A549 (cell line): ENCODE measurements around the gene TMEM244. TPM values are rescaled to one million over a fixed set of nuclear protein-coding genes. Genes with fewer than 3 reads are reported as not detected.

Experiments
- ATAC-seq, 2 experiments: fragments of 200-7000 bp in 1 of 2; fragments of >200 bp in 1 of 2; cut with Nextera tagmentation in 1 of 2; cut with Tn5 transposase in 1 of 2; 3 replicates each; pipeline versions ENCODE4 v1.8.0 to v1.9.1; 2018 to 2020; ENCODE audit warnings: mild to moderate bottlenecking in 1 of 2, moderate library complexity in 1 of 2
- CTCF ChIA-PET: fragments of 300-600 bp; sonication (Branson Sonifier 250); formaldehyde crosslinking; extraction: SDS; loops from one replicate; lab custom pipeline; 2021; ENCODE audit warnings: antibody characterized with exemption, inconsistent platforms; lab: Yijun Ruan, JAX
- POLR2A ChIA-PET: fragments of 350-600 bp; formaldehyde crosslinking; extraction: SDS; loops from one replicate; lab custom pipeline; 2021; ENCODE audit warnings: antibody characterized with exemption, inconsistent platforms; lab: Yijun Ruan, JAX
- DNase-seq, 2 experiments: peaks; one replicate each; pipeline versions ENCODE4 v3.0.0 to v3.0.0-alpha.2; 2011 to 2016; ENCODE audit warnings: low read depth in 1 of 2, low spot score in 1 of 2
- FAIRE-seq: peaks from 2 replicates; lab custom pipeline; 2011; peaks lifted over from hg19 to GRCh38; lab: Jason Lieb, UNC
- H3K27ac ChIP-seq, 2 experiments: fragments of >200 bp; sonication (Bioruptor Twin); formaldehyde crosslinking; 3 replicates each; pipeline ENCODE4 v1.5.1; 2016 to 2017
- H3K4me1 ChIP-seq: fragments of >200 bp; sonication (Bioruptor Twin); formaldehyde crosslinking; 3 replicates; pipeline ENCODE4 v1.6.1; 2016
- H3K4me2 ChIP-seq: fragments of >200 bp; sonication (Bioruptor Twin); formaldehyde crosslinking; 3 replicates; pipeline ENCODE4 v1.6.1; 2016
- H3K4me3 ChIP-seq: fragments of >200 bp; sonication (Bioruptor Twin); formaldehyde crosslinking; 3 replicates; pipeline ENCODE4 v1.5.1; 2016
- H3K9me3 ChIP-seq: fragments of >200 bp; sonication (Bioruptor Twin); formaldehyde crosslinking; 3 replicates; pipeline ENCODE4 v1.6.1; 2016
- CBX2 ChIP-seq: fragments of 200-600 bp; sonication (generic); IDR thresholded peaks from 2 replicates; pipeline ENCODE4 v1.6.1; 2016; ENCODE audit warnings: low read depth, mild to moderate bottlenecking, borderline replicate concordance
- CBX8 ChIP-seq: fragments of 200-600 bp; sonication (generic); IDR thresholded peaks from 2 replicates; pipeline ENCODE4 v1.6.1; 2016
- CEBPB ChIP-seq, 2 experiments: fragments of >200 bp in 1 of 2; sonication (Bioruptor Twin) in 1 of 2; formaldehyde crosslinking in 1 of 2; IDR thresholded peaks; 2 replicates each; pipeline ENCODE4 v1.6.1; 2012 to 2016
- CHD2 ChIP-seq: fragments of 150-350 bp; IDR thresholded peaks from 2 replicates; pipeline ENCODE4 v1.6.1; 2014; ENCODE audit warnings: low read length; ENCODE audit not compliant: partially characterized antibody
- CHD4 ChIP-seq: fragments of 200-600 bp; sonication (generic); IDR thresholded peaks from 2 replicates; pipeline ENCODE4 v1.6.1; 2016; ENCODE audit warnings: antibody characterized with exemption, mild to moderate bottlenecking, borderline replicate concordance
- EHMT2 ChIP-seq: fragments of 200-600 bp; sonication (generic); IDR thresholded peaks from 2 replicates; pipeline ENCODE4 v1.6.1; 2016; ENCODE audit warnings: antibody characterized with exemption, low read depth, mild to moderate bottlenecking, moderate library complexity
- FOSB ChIP-seq: fragments of 250-450 bp; sonication (Bioruptor Pico); IDR thresholded peaks from 2 replicates; pipeline ENCODE4 v1.5.0; 2020; ENCODE audit warnings: mild to moderate bottlenecking, moderate library complexity
- GATA3 ChIP-seq: IDR thresholded peaks from 2 replicates; pipeline ENCODE4 v1.6.1; 2012; ENCODE audit warnings: borderline replicate concordance
- HDAC2 ChIP-seq: fragments of 200-600 bp; sonication (generic); IDR thresholded peaks from 2 replicates; pipeline ENCODE4 v1.6.1; 2016
- HOXA7 ChIP-seq: fragments of 250-450 bp; sonication (Bioruptor Pico); IDR thresholded peaks from 2 replicates; pipeline ENCODE4 v1.5.0; 2020; ENCODE audit warnings: mild to moderate bottlenecking, moderate library complexity
- HOXB5 ChIP-seq: fragments of 250-450 bp; sonication (Bioruptor Pico); IDR thresholded peaks from 2 replicates; pipeline ENCODE4 v1.5.0; 2020; ENCODE audit warnings: mild to moderate bottlenecking, moderate library complexity
- MAFK ChIP-seq: fragments of 450-650 bp; IDR thresholded peaks from 2 replicates; pipeline ENCODE4 v1.6.1; 2014; ENCODE audit not compliant: partially characterized antibody
- MAZ ChIP-seq: fragments of 150-350 bp; IDR thresholded peaks from 2 replicates; pipeline ENCODE4 v1.6.1; 2014; ENCODE audit warnings: antibody characterized with exemption, low read depth, low read length, borderline replicate concordance
- NPAS2 ChIP-seq: fragments of 250-450 bp; sonication (Bioruptor Pico); IDR thresholded peaks from 2 replicates; pipeline ENCODE4 v1.8.0; 2022; ENCODE audit warnings: mild to moderate bottlenecking, moderate library complexity, borderline replicate concordance
- RARB ChIP-seq: fragments of 250-450 bp; sonication (Bioruptor Pico); IDR thresholded peaks from 2 replicates; pipeline ENCODE4 v1.8.0; 2021; ENCODE audit warnings: mild to moderate bottlenecking, moderate library complexity
- REST ChIP-seq: fragments of 200-600 bp; sonication (generic); IDR thresholded peaks from 2 replicates; pipeline ENCODE4 v1.6.1; 2016; ENCODE audit warnings: antibody characterized with exemption, mild to moderate bottlenecking, moderate library complexity
- SREBF2 ChIP-seq: fragments of 450-650 bp; IDR thresholded peaks from 2 replicates; pipeline ENCODE4 v1.6.1; 2014; ENCODE audit warnings: mild to moderate bottlenecking, moderate library complexity
- TFCP2L1 ChIP-seq: fragments of 250-450 bp; sonication (Bioruptor Pico); IDR thresholded peaks from 2 replicates; pipeline ENCODE4 v1.5.0; 2021; ENCODE audit warnings: mild to moderate bottlenecking
- TP53 ChIP-seq: fragments of 250-450 bp; sonication (Bioruptor Pico); IDR thresholded peaks from 2 replicates; pipeline ENCODE4 v1.5.0; 2021; ENCODE audit warnings: mild to moderate bottlenecking, moderate library complexity
- ZC3H11A ChIP-seq: fragments of 450-650 bp; IDR thresholded peaks from 2 replicates; pipeline ENCODE4 v1.6.1; 2014; ENCODE audit warnings: antibody characterized with exemption, mild to moderate bottlenecking
- ZSCAN20 ChIP-seq: fragments of 250-450 bp; sonication (Bioruptor Pico); IDR thresholded peaks from 2 replicates; pipeline ENCODE4 v1.8.0; 2022; ENCODE audit warnings: mild to moderate bottlenecking, moderate library complexity
- WGBS: methylation state at CpG from one replicate; pipeline ENCODE4 v1.1.6; 2017; ENCODE audit errors: missing lambda C conversion rate; 5-methylcytosine and 5-hydroxymethylcytosine counted together
- polyA plus RNA-seq, 4 experiments: library from polyadenylated mRNA; depleted of rRNA in 3 of 4; stranded (reverse); fragments of >200 nt; fragmentation: RNase III in 1 of 4; extraction: RNeasy Plus Mini Kit Qiagen cat#74134 plus additional on column Dnase treatment in 1 of 4; gene quantifications; 2 replicates in 3 of 4; 3 replicates in 1 of 4; pipeline ENCODE4 v1.2.3, GENCODE V29; 2011 to 2017

The TMEM244 gene
- polyA plus RNA-seq, 2 of the 4 experiments (the other 2 are of a cell fraction) = not detected

GRCh38 chr6:129875610-129876520, 14.8 kb upstream of the TMEM244 start:
- no peak overlapping the region for H3K4me2 ChIP-seq
- FAIRE-seq (no peak), ATAC-seq (no peak)
- no peaks in the 10 kb centered on the region for H3K9me3 ChIP-seq
- WGBS = 33% methylated on average over 6 of the region's 6 CpGs
- no peaks in the 10 kb centered on the region for H3K4me1 ChIP-seq
- no peak for TF ChIP-seq RARB (CRISPR knock-in tag)
- no peak for TF ChIP-seq HOXA7 (CRISPR knock-in tag)
- no peak for TF ChIP-seq NPAS2 (CRISPR knock-in tag)
- no peak for TF ChIP-seq CHD2
- no peak for TF ChIP-seq EHMT2
- TF ChIP-seq GATA3 = no peak
- TF ChIP-seq FOSB (CRISPR knock-in tag) = no peak
- TF ChIP-seq CBX2 = no peak
- no peak for TF ChIP-seq CBX8
- TF ChIP-seq CEBPB (IDR thresholded peaks at IDR 0.05) = no peak
- no peak for TF ChIP-seq CHD4
- TF ChIP-seq MAZ = no peak
- TF ChIP-seq HDAC2 = no peak
- no peak for TF ChIP-seq TP53 (CRISPR knock-in tag)
- TF ChIP-seq MAFK = no peak
- TF ChIP-seq REST = no peak
- TF ChIP-seq ZSCAN20 = no peak
- TF ChIP-seq, all 56 proteins: peak for 0
- CTCF ChIA-PET = interaction anchor here (1.0 kb wide), 1 partner anchor 28 kb away, joined by 5 read pairs; no protein-coding TSS in a partner anchor
- POLR2A ChIA-PET = no interaction called here
- Histone ChIP-seq H3K4me3 (no peak overlapping the region), H3K27ac (no peak overlapping the region)
- DNase-seq = no peak

GRCh38 chr6:129874837-129875236, 13.7 kb upstream of the TMEM244 start:
- ChIA-PET POLR2A (no interaction called here), CTCF (no interaction called here)
- Histone ChIP-seq H3K9me3 (no peaks in the 10 kb centered on the region), H3K4me1 (no peaks in the 10 kb centered on the region), H3K27ac (no peak overlapping the region), H3K4me3 (no peak overlapping the region), H3K4me2 (no peak overlapping the region)
- ATAC-seq (no peak), FAIRE-seq (no peak), DNase-seq (no peak)
- TF ChIP-seq HOXA7 (CRISPR knock-in tag) (no peak), CBX8 (no peak), HOXB5 (CRISPR knock-in tag) (no peak), SREBF2 (no peak), GATA3 (no peak)

- CTCF ChIA-PET = no interaction called here
- ATAC-seq = no peak
- POLR2A ChIA-PET = no interaction called here
- no peak overlapping the region for H3K4me2 ChIP-seq
- TF ChIP-seq ZC3H11A (no peak), CHD4 (no peak), GATA3 (no peak), TFCP2L1 (CRISPR knock-in tag) (no peak)
- TF ChIP-seq, all 56 proteins: peak for 0
- H3K27ac ChIP-seq = no peak overlapping the region
- no peaks in the 10 kb centered on the region for H3K4me1 ChIP-seq
- H3K4me3 ChIP-seq = no peak overlapping the region
- H3K9me3 ChIP-seq = no peaks in the 10 kb centered on the region
- 7% methylated on average over 2 of the region's 2 CpGs for WGBS
- DNase-seq = no peak
- FAIRE-seq = no peak
These were observed 11.5 kb upstream of the TMEM244 start for GRCh38 chr6:129872586-129872985.
